ENCODE results near the gene RRP9.

Gene RRP9

DNA sequence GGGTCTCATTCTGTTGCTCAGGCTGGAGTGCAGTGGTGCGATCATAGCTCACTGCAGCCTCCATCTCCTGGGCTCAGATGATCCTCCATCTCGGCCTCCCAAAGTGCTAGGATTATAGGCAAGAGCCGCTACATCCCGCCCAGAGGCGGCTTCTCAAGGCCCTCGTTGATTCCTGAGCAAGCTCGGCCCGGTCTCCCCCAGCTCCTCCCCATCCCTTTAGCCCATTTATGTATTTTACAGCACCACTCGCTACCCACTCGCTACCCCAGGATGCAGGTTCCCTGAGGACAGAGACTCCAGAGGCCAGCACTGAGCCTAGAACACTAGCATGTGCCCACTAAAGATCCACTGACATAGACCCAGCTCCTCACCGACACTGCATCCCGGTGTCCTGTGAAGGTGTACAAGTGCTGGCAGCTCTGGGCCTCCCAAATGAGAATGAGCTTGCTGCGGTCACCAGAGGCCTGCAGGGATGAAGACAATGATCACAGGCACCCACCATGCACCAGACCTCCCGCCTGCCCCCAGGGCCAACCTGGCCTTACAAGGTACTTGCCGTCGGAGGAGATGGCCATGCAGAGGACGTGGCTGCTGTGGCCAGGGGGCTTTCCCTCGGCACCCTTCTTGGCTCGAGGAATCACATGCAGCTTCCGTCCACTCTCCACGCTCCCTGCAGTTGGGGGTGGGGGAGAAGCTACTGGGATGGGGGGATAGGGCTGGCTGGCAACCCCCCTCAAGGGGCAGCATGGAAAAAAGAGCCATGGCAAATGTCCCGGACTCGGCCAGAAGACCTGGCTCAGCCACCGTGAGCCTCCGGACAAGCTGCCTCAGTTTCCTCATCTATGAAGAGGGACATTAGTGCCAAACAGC, 5.6 kb downstream of the RRP9 start:
- TF ChIP-seq, protein P1, sequence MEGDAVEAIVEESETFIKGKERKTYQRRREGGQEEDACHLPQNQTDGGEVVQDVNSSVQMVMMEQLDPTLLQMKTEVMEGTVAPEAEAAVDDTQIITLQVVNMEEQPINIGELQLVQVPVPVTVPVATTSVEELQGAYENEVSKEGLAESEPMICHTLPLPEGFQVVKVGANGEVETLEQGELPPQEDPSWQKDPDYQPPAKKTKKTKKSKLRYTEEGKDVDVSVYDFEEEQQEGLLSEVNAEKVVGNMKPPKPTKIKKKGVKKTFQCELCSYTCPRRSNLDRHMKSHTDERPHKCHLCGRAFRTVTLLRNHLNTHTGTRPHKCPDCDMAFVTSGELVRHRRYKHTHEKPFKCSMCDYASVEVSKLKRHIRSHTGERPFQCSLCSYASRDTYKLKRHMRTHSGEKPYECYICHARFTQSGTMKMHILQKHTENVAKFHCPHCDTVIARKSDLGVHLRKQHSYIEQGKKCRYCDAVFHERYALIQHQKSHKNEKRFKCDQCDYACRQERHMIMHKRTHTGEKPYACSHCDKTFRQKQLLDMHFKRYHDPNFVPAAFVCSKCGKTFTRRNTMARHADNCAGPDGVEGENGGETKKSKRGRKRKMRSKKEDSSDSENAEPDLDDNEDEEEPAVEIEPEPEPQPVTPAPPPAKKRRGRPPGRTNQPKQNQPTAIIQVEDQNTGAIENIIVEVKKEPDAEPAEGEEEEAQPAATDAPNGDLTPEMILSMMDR (IDR thresholded peaks at IDR 0.05; ENCODE audit: low read length, missing control alignments): no peak
- no peak for DNase-seq (ENCODE audit: low read depth)
- no peak overlapping the region for H3K4me3 ChIP-seq (replicated peaks; ENCODE audit: low read depth, low read length)

DNA sequence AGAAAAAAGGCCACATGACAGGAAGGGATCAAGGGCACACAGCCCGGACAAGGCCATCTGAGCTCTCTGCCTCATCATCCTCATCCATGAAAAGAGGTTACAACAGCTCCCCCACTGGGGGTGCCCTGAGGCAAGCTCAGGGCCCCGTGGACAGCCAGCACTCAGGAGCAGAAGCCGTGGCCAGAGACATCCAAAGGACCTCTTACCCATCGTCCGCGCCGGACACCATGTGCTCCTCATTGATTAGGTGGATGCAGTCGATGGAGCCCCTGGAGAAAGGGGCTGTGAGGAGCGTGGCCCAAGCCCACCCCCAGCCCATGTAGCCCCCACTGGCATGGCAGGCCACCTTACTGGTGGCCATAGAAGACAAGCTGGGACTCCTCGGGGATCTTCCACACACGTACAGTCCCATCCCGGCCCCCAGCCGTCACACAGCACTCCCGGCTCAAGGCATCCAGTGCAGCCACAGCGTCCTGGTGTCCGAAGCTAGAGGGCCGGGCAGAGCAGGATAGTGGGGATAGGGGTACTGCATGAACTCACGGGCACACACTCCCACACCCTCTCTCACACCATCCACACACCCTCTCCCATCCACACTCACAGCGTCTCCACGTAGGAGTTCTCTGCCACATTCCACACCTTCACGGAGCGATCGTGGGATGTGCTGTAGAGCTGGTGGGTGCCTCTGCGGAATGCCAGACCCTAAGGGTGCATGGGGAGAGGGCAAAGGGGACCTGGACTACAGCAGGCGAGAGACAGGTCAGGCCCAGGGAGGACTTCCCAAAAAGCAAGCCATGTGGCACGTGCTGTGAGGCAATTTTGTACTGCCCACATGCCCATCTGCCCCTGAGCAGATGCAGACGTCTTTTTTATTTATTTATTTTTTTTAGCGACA, 6.5 kb downstream of the RRP9 start:
- no peak overlapping the region for H3K4me3 ChIP-seq (replicated peaks; ENCODE audit: low read depth, low read length)
- TF ChIP-seq, protein P1 (IDR thresholded peaks at IDR 0.05; ENCODE audit: low read length, missing control alignments): no peak
- no peak for DNase-seq (ENCODE audit: low read depth)

DNA sequence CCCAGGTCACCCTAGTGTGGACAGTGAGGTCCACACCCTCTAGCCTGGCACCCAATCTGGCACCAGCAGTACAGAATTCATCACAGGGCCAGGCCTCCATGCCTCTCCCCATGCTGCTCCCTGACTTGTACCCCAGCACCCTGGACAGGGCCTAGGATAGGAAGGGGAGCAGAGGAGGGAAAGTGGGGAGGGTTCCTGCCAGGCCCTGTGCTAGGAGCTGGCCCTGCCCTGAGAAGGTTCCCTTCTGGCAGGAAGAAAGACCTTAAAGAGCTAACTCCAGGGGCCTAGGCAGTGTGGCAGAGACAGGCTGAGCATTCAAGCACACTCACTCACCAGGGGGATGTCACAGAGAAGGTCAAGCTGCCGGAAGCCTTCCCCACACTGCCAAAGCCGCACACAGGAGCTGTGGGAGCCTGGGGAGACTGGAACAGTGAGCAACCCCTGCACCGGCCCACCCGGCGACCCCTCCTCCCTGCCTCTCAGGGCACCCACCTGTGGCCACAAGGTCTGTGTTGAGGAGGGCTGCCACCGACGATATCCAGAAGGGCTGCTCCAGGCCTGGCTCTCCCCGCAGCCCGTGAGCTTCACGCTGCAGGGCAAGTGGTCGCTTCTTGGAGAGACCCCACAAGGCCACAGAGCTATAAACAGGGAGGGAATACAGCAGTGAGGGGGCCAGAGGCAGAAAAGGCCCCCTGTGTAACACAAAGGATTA, 7.4 kb downstream of the RRP9 start:
- no peak for DNase-seq (ENCODE audit: low read depth)
- TF ChIP-seq, protein P1 (IDR thresholded peaks at IDR 0.05; ENCODE audit: low read length, missing control alignments): no peak
- no peak overlapping the region for H3K4me3 ChIP-seq (replicated peaks; ENCODE audit: low read depth, low read length)

GRCh38 chr3:51933471-51934138, 8.1 kb downstream of the RRP9 start:
- no peak overlapping the region for H3K4me3 ChIP-seq (replicated peaks; ENCODE audit: low read depth, low read length)
- no peak for DNase-seq (ENCODE audit: low read depth)
- TF ChIP-seq, protein P1 (IDR thresholded peaks at IDR 0.05; ENCODE audit: low read length, missing control alignments): no peak

- no peak for DNase-seq (ENCODE audit: low read depth)
- TF ChIP-seq, protein P1 (IDR thresholded peaks at IDR 0.05; ENCODE audit: low read length, missing control alignments): no peak
- no peak overlapping the region for H3K4me3 ChIP-seq (replicated peaks; ENCODE audit: low read depth, low read length)
Measured at GRCh38 chr3:51932471-51933370, 9.0 kb downstream of the RRP9 start.
